GM19324 (cell line): ENCODE measurements around the gene MMP26.
"Not testable (repeated sequence)": the region's sequence is repeated elsewhere in the genome, so short reads cannot be mapped to it uniquely, and the experiment has no call there.

Experiments
- ATAC-seq: cut with Tn5 transposase; IDR thresholded peaks from one replicate; pipeline ENCODE4 v1.9.1; 2021; ENCODE audit warnings: mild to moderate bottlenecking, moderate library complexity; ENCODE audit not compliant: unreplicated experiment, low FRiP score

Gene MMP26

GRCh38 chr11:4722616-4723534 is 18.3 kb downstream of the MMP26 start:
- not testable (repeated sequence) for ATAC-seq

- ATAC-seq, result no peak
Observed at GRCh38 chr11:4727171-4727570, 22.6 kb downstream of the MMP26 start.

GRCh38 chr11:4740735-4741134 is 36.2 kb downstream of the MMP26 start:
- ATAC-seq, result no peak

GRCh38 chr11:4748438-4748837 is 43.9 kb downstream of the MMP26 start:
- no peak for ATAC-seq

GRCh38 chr11:4751201-4751600 is 46.6 kb downstream of the MMP26 start:
- no peak for ATAC-seq
